H1 (cell line): Measurements from ENCODE around the gene MRPL40. TPM values are rescaled to one million over a fixed set of nuclear protein-coding genes. Genes with fewer than 3 reads are reported as not detected.

ENCODE experiments used
- CTCF ChIA-PET: fragments of 300-600 bp; sonication (Branson Sonifier 250); formaldehyde crosslinking; loops from one replicate; lab custom pipeline; 2021; ENCODE audit not compliant: partially characterized antibody; lab: Charles Lee
- POLR2A ChIA-PET: fragments of 300-600 bp; sonication (Branson Sonifier 250); formaldehyde crosslinking; loops from one replicate; lab custom pipeline; 2021; ENCODE audit warnings: inconsistent platforms; ENCODE audit not compliant: partially characterized antibody; lab: Charles Lee
- DNase-seq, 2 experiments: peaks; one replicate each; pipeline versions ENCODE4 v3.0.0 to v3.0.0-alpha.2; 2010 to 2022; ENCODE audit warnings: low spot score in 2 of 2, low read depth in 1 of 2, mixed read lengths in 1 of 2
- FAIRE-seq: peaks from 2 replicates; lab custom pipeline; 2011; peaks lifted over from hg19 to GRCh38; lab: Jason Lieb, UNC
- H2AFZ ChIP-seq: 2 replicates; pipeline ENCODE4 v1.8.1; 2012; ENCODE audit warnings: low read length, inconsistent platforms
- H2AK5ac ChIP-seq: 2 replicates; pipeline ENCODE4 v1.6.1; 2013; ENCODE audit warnings: low read depth, low read length
- H2BK120ac ChIP-seq: replicated peaks from 2 replicates; pipeline ENCODE3; 2013; ENCODE audit warnings: low read depth, low read length, inconsistent platforms
- H2BK12ac ChIP-seq: 2 replicates; pipeline ENCODE4 v1.6.1; 2013; ENCODE audit warnings: low read depth, low read length
- H2BK15ac ChIP-seq: 2 replicates; pipeline ENCODE4 v1.6.1; 2013; ENCODE audit warnings: low read length
- H2BK20ac ChIP-seq: 2 replicates; pipeline ENCODE4 v1.6.1; 2013; ENCODE audit warnings: low read length
- H2BK5ac ChIP-seq: 2 replicates; pipeline ENCODE4 v1.6.1; 2013; ENCODE audit warnings: low read depth, low read length
- H3K14ac ChIP-seq: 2 replicates; pipeline ENCODE4 v1.6.1; 2013; ENCODE audit warnings: inconsistent platforms; ENCODE audit not compliant: insufficient read length
- H3K18ac ChIP-seq: 2 replicates; pipeline ENCODE4 v1.6.1; 2013; ENCODE audit warnings: low read length; ENCODE audit errors: extremely low read depth
- H3K23ac ChIP-seq: 2 replicates; pipeline ENCODE4 v1.6.1; 2013; ENCODE audit warnings: inconsistent platforms; ENCODE audit not compliant: insufficient read length
- H3K23me2 ChIP-seq: 2 replicates; pipeline ENCODE4 v1.6.1; 2013; ENCODE audit warnings: low read depth, low read length
- H3K27ac ChIP-seq: 2 replicates; pipeline ENCODE4 v1.6.1; 2011; ENCODE audit warnings: low read depth, low read length, inconsistent platforms
- H3K27me3 ChIP-seq, 4 experiments: replicated peaks in 1 of 4; 1 replicate in 1 of 4; 2 replicates in 3 of 4; pipeline versions ENCODE4 v1.6.1 to v1.8.1; 2011 to 2013; ENCODE audit warnings: low read length in 3 of 4, mild to moderate bottlenecking in 3 of 4, inconsistent platforms in 2 of 4, mixed read lengths in 2 of 4, moderate library complexity in 1 of 4; ENCODE audit not compliant: control insufficient read depth in 3 of 4, insufficient read depth in 3 of 4; ENCODE audit errors: extremely low read depth in 1 of 4
- H3K36me3 ChIP-seq, 4 experiments: 2 replicates each; pipeline versions ENCODE4 v1.6.1 to v1.8.1; 2011 to 2013; ENCODE audit warnings: mild to moderate bottlenecking in 4 of 4, low read length in 3 of 4, moderate library complexity in 2 of 4, control low read depth in 1 of 4, inconsistent platforms in 1 of 4; ENCODE audit not compliant: insufficient read depth in 4 of 4, control insufficient read depth in 2 of 4
- H3K4ac ChIP-seq: replicated peaks from 2 replicates; pipeline ENCODE3; 2013; ENCODE audit warnings: low read length, low read depth, mixed read lengths, inconsistent platforms; ENCODE audit not compliant: insufficient read length
- H3K4me1 ChIP-seq, 4 experiments: replicated peaks in 1 of 4; 1 replicate in 1 of 4; 2 replicates in 3 of 4; pipeline versions ENCODE4 v1.6.1 to v1.8.1; 2011 to 2013; ENCODE audit warnings: low read length in 3 of 4, inconsistent platforms in 2 of 4, mixed read lengths in 1 of 4; ENCODE audit not compliant: insufficient read depth in 4 of 4, control insufficient read depth in 3 of 4
- H3K4me2 ChIP-seq, 2 experiments: 2 replicates each; pipeline versions ENCODE4 v1.6.1 to v1.8.1; 2011 to 2013; ENCODE audit warnings: low read depth in 2 of 2, low read length in 2 of 2, control low read depth in 1 of 2, inconsistent platforms in 1 of 2, mild to moderate bottlenecking in 1 of 2; ENCODE audit not compliant: insufficient read depth in 1 of 2
- H3K4me3 ChIP-seq, 4 experiments: fragments of 200-600, 300-600 bp in 1 of 4; sonication (generic), shearing (Covaris generic), sonication (Bioruptor Twin) in 1 of 4; 2 replicates each; pipeline versions ENCODE4 v1.5.1 to v1.8.1; 2011 to 2016; ENCODE audit warnings: low read length in 4 of 4, low read depth in 3 of 4, control low read depth in 2 of 4, inconsistent platforms in 2 of 4, mild to moderate bottlenecking in 2 of 4, mixed read lengths in 1 of 4, moderate library complexity in 1 of 4; ENCODE audit not compliant: insufficient read depth in 2 of 4; ENCODE audit errors: extremely low read depth in 1 of 4
- H3K56ac ChIP-seq: replicated peaks from 2 replicates; pipeline ENCODE3; 2013; ENCODE audit warnings: low read depth, mild to moderate bottlenecking, mixed read lengths, low read length, inconsistent platforms; ENCODE audit not compliant: insufficient read length
- H3K79me1 ChIP-seq: 2 replicates; pipeline ENCODE4 v1.6.1; 2013; ENCODE audit warnings: low read depth, low read length, control low read depth
- H3K79me2 ChIP-seq, 2 experiments: 2 replicates each; pipeline versions ENCODE4 v1.6.1 to v1.8.1; 2012 to 2013; ENCODE audit warnings: low read length in 2 of 2, mild to moderate bottlenecking in 2 of 2, inconsistent platforms in 1 of 2; ENCODE audit not compliant: insufficient read depth in 2 of 2, control insufficient read depth in 1 of 2
- H3K9ac ChIP-seq, 4 experiments: replicated peaks in 1 of 4; 1 replicate in 1 of 4; 2 replicates in 3 of 4; pipeline versions ENCODE4 v1.6.1 to v1.8.1; 2011 to 2013; ENCODE audit warnings: low read depth in 3 of 4, low read length in 3 of 4, control low read depth in 2 of 4, mild to moderate bottlenecking in 2 of 4, moderate library complexity in 2 of 4, inconsistent platforms in 1 of 4; ENCODE audit errors: extremely low read depth in 1 of 4
- H3K9me3 ChIP-seq, 2 experiments: 2 replicates each; pipeline versions ENCODE4 v1.6.1 to v1.8.1; 2012 to 2013; ENCODE audit warnings: mild to moderate bottlenecking in 2 of 2, moderate library complexity in 2 of 2, control low read depth in 1 of 2, inconsistent platforms in 1 of 2, low read depth in 1 of 2, low read length in 1 of 2, mixed read lengths in 1 of 2; ENCODE audit not compliant: insufficient read depth in 2 of 2
- H4K20me1 ChIP-seq, 2 experiments: replicated peaks in 1 of 2; 2 replicates each; pipeline versions ENCODE3 to v1.8.1; 2011 to 2013; ENCODE audit warnings: inconsistent platforms in 2 of 2, low read length in 2 of 2, mild to moderate bottlenecking in 1 of 2; ENCODE audit not compliant: insufficient read depth in 2 of 2, control insufficient read depth in 1 of 2
- H4K5ac ChIP-seq: 2 replicates; pipeline ENCODE4 v1.6.1; 2013; ENCODE audit warnings: low read length, low read depth, mixed read lengths, inconsistent platforms; ENCODE audit not compliant: insufficient read length
- H4K8ac ChIP-seq: 2 replicates; pipeline ENCODE4 v1.8.0; 2013; ENCODE audit warnings: mild to moderate bottlenecking, moderate library complexity, low read length, inconsistent platforms; ENCODE audit not compliant: insufficient read depth; ENCODE audit errors: extremely low read depth
- H4K91ac ChIP-seq: replicated peaks from 2 replicates; pipeline ENCODE3; 2013; ENCODE audit warnings: low read length, mixed read lengths, inconsistent platforms; ENCODE audit not compliant: insufficient read length
- CTBP2 ChIP-seq: IDR thresholded peaks from 2 replicates; pipeline ENCODE4 v1.7.0; 2011; ENCODE audit warnings: borderline replicate concordance, mild to moderate bottlenecking, moderate library complexity, mixed read lengths, low read length; ENCODE audit not compliant: insufficient read depth, insufficient read length
- POU5F1 ChIP-seq: IDR thresholded peaks from 2 replicates; pipeline ENCODE4 v1.6.1; 2011; ENCODE audit warnings: low read depth, mild to moderate bottlenecking, low read length, moderate library complexity
- WGBS, 2 experiments: shearing (Covaris generic) in 1 of 2; methylation state at CpG; one replicate each; pipeline versions ENCODE4 v1.1.6 to v1.1.7; 2013 to 2015; ENCODE audit warnings: low lambda C conversion rate in 2 of 2, mixed read lengths in 2 of 2, inconsistent platforms in 1 of 2, low coverage in 1 of 2, missing lambda C conversion rate in 1 of 2; ENCODE audit not compliant: insufficient replicate concordance in 2 of 2, insufficient coverage in 1 of 2, insufficient read length in 1 of 2; ENCODE audit errors: extremely low coverage in 1 of 2, missing lambda C conversion rate in 1 of 2; 5-methylcytosine and 5-hydroxymethylcytosine counted together
- polyA plus RNA-seq, 7 experiments: library from polyadenylated mRNA; depleted of rRNA in 3 of 7; stranded (reverse) in 5 of 7; unstranded in 2 of 7; fragments of >200 nt in 5 of 7; fragments of 200-250 nt in 2 of 7; gene quantifications; 1 replicate in 5 of 7; 2 replicates in 1 of 7; 4 replicates in 1 of 7; pipeline versions ENCODE4 v1.2.1 to v1.2.3, GENCODE V29; 2011 to 2013; ENCODE audit warnings: missing spikeins in 2 of 7, mixed read lengths in 2 of 7
- total RNA-seq: library from RNA; stranded (reverse); fragmentation: NEBNext Ultra II Directional; extraction: Animal tissue kit (Norgen Biotek cat#: 25700); gene quantifications from 2 replicates; pipeline ENCODE4 v1.2.1, GENCODE V29; 2021

The MRPL40 gene
- total and polyA plus RNA-seq, 2 of the 8 experiments (the other 6 are each of a cell fraction or from before 2014, with no cell fraction given), result 12.4 to 14.5 TPM

DNA sequence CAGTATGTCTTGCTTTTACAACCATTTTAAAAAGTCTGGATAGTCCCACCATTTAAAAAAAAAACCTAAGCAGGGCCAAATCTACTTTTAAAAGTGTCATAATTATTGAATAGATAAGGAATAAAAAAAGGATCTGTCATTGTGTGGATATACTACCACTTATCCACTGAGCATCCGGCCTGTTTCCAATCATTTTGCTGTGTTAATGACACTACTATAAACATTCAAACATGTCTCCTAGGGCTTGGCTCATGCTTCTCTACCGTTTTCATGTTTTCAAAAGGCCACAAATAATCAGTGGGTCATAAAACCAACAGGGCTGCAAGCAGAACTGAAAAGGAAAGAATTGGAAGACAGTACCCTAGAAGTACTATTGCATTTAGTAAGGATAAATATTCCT is 27.7 kb downstream of the MRPL40 start:
- Histone ChIP-seq H2BK15ac (no peak overlapping the region), H2BK5ac (no peak overlapping the region), H2AFZ (no peak overlapping the region), H3K4ac (no peak overlapping the region), H3K27me3 (no peaks in the 10 kb centered on the region), H3K27ac (no peak overlapping the region), H3K18ac (no peak overlapping the region), H4K5ac (no peak overlapping the region), H3K4me3 (no peak overlapping the region), H3K79me1 (no peaks in the 10 kb centered on the region), H2BK12ac (no peak overlapping the region), H2BK20ac (no peak overlapping the region), H3K4me2 (no peak overlapping the region), H2AK5ac (no peak overlapping the region), H3K23ac (no peak overlapping the region), H3K14ac (no peak overlapping the region), H4K8ac (no peak overlapping the region), H3K9ac (no peak overlapping the region), H3K79me2 (no peaks in the 10 kb centered on the region), H3K36me3 (peaks cover 2 to 50% (median 26%) of the 10 kb centered on the region in 4 experiments; a peak in 6 of 8 replicates), H2BK120ac (no peak overlapping the region), H3K23me2 (no peaks in the 10 kb centered on the region), H3K4me1 (no peaks in the 10 kb centered on the region)
- DNase-seq (no peak), FAIRE-seq (no peak)
- 93% methylated on average over 2 of the region's 2 CpGs; no CpG with 5 or more reads in 1 of the 2 experiments for WGBS, 2 experiments
- ChIA-PET POLR2A (no interaction called here), CTCF (no interaction called here)
- TF ChIP-seq CTBP2, result no peak
- TF ChIP-seq POU5F1, result no peak
- TF ChIP-seq, all 59 proteins: peak for 0
- no peak overlapping the region for H3K56ac ChIP-seq
- no peaks in the 10 kb centered on the region for H3K9me3 ChIP-seq
- H4K91ac ChIP-seq, result no peak overlapping the region
- peaks cover 0 to 8% of the 10 kb centered on the region in 2 experiments for H4K20me1 ChIP-seq
